GM15510 (cell line): ENCODE data around the gene TTYH2.

Experiments
- POLR2A ChIP-seq: IDR thresholded peaks from 3 replicates; pipeline ENCODE4 v1.6.1; 2011; ENCODE audit warnings: borderline replicate concordance; ENCODE audit not compliant: insufficient read length; ENCODE audit errors: extremely low read depth

The TTYH2 gene

GRCh38 chr17:74185571-74186185 lies 27.7 kb upstream of the TTYH2 start:
- TF ChIP-seq POLR2A, result no peak

DNA sequence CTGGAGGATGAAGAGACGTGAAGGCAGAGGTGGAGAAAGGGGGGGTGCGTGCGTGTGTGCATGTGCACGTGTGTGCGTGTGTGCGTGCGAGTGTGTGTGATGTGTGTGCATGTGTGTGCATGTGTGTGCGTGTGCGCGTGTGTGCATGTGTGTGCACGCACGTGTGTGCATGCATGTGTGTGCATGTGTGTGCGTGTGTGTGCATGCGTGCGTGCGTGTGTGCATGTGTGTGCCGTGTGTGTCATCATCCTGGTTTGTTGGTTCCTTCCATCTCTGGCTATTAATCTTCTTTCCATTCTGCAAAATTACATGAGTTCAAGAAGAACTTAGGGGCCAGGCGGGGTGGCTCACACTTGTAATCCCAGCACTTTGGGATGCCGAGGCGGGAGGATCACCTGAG lies 26.9 kb upstream of the TTYH2 start:
- no peak for TF ChIP-seq POLR2A

DNA sequence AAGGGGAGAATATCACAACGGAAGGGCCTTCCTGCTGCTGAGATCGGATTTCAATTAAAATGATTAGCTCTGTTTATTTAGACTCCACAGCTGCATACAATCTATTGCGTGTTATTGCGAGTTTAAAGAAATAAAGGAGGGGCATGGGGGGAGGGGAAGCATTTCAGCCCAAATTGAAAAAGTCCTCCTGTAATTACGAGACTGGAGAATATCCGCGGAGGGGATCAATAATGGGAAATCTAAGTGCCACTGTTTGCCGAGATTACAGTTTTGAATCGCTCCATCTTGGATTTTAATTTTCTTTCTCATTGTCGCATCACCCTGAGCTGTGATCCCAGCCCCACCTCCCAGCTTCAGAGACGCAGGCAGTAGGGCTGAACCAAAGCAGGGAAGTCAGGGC lies 25.6 kb upstream of the TTYH2 start:
- TF ChIP-seq POLR2A, result no peak

DNA sequence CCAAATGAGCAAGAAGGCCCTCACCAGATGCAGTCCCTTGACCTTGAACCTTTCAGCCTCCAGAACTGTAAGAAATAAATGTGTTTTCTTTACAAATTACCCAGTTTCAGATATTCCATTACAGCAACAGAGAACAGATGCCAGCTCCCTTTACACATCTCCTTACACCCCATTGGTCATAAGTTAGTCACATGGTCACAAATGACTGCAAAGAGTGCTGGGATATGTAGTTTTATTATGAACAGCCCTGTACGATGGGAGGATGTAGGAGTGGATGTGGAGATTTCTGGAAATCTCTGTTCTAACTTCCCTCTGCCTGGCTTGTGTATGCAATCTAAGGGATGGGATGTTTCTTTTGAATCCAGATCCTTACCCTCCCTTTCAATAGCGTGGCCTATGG lies 23.2 kb upstream of the TTYH2 start:
- no peak for TF ChIP-seq POLR2A

DNA sequence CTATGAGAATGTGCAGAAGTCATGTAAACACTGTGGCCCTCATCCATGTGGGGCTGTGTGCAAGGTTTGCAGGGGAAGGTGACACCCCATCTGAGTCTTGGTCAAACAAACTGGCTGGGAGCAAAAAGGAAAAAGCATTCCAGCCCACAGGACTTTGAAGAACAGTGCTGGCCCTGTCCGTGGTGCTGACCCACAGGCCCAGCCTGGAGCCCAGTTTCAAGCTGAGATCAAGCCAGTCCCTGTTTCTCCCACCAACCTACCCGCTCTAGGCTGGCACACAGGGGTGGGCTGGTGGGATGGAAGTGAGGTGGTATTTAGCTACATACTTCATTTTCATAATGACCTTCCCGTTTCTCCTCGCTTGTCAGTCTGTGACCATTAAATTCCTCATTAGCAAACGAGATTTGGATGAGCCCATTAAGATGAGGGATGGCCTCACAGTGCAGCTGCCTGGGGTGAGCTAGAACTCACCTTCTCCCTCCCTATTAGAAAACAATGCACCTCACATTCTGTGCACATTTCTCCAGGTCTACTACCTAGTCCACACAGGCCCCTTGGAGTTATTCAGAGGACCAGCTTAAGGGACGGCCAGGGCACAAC lies 22.5 kb upstream of the TTYH2 start:
- TF ChIP-seq POLR2A, result no peak

DNA sequence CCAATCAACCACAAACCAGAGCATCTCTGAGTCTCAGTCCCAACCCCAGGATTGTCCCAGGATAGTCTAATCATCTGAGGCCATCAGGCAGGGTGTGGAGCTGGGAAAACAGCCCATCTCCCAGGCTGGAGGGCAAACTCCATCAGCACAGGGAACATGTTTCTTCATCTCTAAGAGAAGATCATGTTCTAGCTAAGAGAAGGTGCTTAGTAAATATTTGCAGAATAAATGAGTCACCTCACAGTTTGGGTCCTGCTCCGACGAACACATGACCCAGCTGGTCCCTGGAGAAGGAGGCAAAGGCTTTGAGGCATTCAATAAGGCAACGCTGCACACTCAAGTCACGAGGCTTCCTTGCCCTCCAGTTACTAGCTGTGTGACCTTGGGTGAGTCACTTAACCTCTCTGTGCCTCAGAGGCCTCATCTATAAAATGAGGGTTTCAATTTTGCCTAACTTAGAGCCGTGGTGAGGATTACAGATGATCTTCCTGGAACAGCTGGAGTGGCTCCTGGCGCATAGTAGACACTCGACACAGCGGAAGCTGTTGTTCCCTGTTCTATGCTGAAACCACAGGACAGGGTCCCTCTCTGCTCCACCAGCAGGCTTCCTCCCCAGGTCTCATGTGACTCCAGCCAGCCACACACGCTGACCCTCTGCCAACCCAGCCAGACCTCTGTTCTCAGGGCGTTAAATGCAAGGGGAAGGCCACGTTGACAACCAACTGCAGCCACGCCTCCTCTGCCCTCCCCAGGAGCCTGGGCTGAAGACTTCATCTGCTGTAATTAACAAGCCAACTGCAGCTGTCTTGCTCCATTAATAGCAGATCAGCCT lies 20.2 kb upstream of the TTYH2 start:
- no peak for TF ChIP-seq POLR2A

DNA sequence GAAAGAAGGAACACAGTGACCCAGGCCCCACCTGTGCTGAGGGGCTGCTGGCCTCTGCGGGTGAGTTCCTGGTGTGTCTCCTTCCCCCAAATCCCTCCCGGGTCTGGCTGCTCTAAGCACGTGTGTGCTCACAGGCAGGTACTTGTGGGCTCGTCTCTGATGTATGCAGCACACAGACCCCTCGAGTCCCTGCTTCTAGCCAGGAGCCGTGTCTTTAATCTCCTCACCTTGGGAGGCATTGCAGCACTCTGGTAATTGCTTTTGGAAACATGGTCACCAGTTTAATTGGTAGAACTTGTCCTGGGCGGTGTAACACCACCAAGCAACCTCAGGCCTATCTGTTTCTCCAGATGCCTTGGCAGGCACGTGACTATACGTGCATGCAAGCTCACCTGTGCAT lies 18.7 kb upstream of the TTYH2 start:
- no peak for TF ChIP-seq POLR2A

DNA sequence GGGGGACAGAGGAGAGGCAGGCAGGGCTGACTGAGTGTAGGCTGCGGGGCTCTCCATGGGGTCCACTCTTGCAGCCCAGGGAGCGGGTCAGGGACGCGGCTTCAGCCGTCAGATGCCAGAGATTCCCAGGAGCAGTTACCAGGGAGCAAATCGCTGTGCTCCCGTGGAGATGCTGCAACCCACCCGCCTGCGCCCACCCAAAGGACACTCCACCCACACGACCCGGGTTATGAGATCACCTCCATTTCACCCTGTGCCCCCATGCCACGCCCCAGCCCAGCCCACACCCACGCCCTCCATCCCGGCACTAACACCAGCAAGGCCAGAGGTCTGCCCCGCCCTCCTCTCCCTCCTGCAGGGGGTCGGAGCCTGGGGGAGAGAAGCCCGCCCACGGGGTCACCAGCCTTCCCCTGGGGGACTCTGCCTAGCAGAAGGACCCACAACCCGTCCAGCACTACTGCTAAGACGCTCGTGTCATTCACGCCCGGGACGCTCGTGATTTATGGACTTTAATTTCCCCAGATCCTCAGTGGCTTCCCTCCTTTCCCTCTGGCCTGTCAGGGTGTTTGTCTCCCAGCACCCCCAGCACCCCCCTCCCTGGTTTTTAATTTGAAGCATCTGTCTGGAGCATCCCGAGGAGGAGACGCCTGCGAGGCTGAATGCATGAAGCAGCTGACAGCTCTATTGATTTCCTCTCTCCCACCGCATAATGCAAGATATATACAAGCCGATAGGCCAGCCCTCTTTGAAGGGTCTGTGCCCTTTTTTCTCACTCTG lies 16.6 kb upstream of the TTYH2 start:
- no peak for TF ChIP-seq POLR2A

- TF ChIP-seq POLR2A, result no peak
These were observed 15.6 kb upstream of the TTYH2 start for GRCh38 chr17:74197801-74198200.

DNA sequence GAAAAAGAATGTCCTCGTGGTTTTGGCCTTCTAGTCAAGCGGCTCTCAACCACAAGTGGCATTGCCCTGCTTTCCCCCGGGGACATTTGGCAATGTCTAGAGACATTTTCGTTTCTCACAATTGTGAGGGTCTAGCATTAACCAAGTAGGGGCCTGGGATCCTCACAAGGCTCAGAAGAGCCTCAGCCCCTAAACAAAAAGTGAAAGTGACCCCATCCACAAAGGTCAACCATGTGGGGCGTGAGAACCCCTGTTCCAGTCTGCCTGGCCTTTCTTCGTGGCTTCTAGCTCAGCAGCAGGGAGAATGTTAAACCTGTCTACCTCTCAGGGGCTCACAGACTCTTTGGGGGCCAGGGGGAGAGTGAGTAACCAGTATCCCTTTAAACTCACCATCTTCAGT lies 14.7 kb upstream of the TTYH2 start:
- no peak for TF ChIP-seq POLR2A

DNA sequence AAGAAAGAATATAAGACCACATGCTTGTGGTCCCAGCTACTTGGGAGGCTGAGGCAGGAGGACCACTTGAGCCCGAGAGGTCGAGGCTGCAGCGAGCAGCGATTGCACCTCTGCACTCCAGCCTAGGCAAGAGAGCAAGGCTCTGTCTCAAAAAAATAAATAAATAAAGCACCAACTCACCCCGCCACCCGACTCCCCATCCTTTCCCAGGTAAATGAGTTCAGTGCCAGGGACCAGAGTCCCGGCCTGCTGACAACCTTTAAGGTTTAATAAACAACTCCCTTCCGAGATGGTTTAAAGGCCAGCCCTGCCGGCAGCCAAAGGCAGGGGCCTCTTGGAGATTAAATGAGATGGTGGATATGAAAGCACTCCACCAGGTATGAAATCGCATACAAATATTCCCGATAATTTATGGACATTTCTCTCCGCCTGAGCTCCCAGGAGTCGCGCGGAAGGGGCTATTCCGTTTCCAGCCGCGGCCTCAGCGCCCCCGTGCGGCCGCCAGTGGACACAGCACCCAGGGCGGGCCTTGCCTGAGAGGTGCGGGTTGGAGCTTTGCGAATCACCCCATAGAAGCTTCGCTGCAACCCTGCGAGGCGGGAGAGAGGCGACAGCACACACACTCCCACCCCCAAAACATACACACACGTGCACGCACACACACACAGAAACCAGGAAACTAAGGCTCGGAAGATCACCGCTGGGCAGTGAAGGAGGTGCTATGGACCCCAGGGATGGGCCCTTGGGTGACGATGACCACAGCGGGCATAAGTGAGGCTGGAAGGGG lies 13.9 kb upstream of the TTYH2 start:
- TF ChIP-seq POLR2A, result no peak

DNA sequence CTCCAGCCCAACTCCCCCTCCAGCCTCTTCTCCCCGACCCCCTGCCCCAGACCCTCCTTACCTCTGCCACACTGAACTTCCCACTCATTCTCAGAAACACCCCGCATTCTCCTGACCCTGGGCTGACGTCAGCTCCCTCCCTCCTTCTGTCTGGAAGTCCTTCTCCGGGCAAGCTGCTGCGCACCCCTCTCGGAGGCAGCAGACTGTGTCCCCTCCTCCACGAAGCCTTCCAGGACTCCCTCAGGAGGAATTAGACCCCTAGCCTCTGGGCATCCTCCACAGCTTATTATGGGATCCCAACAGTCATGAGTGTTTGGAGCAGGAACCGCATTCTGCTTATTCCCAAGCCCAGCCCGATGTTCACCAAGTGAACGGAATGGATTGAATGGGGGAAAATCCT lies 13.3 kb upstream of the TTYH2 start:
- TF ChIP-seq POLR2A, result no peak

DNA sequence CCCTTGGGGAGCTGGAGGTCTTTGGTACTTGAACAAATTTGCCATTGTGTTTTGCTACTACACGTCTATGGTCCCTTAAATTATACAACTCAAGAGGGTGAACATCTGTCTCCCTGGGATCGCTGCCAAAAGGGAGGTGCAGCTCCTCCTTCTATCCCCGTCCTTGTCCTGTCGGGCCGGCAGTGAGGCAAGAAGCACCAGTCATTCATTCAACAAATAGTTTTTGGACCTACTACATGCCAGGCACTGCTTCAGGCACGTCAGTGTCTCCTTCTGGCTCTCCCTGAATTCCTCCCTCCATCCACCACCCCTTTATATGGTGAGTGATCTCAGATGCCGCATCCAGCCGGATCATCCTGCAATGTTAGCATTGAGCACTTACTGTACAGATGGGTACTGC lies 12.1 kb upstream of the TTYH2 start:
- no peak for TF ChIP-seq POLR2A

DNA sequence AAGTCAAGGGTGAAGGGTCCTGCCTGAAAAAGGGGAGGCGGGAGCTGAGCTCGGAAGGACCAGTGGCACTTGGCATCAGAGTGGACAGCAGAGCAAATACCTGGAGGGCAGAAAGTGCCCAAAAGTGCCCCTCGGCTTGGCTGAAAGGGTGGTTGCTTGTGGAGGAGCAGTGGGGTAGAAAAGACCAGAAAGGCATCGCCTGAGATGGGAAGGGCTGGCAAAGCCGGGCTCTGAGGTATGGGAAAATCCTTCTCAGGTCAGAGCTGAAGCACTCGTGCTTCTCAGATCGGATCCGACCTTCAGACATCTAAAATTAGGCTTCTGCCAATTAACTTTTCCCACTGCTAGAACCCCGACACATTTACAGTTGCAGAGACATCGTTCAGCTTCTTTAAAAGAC lies 11.4 kb upstream of the TTYH2 start:
- no peak for TF ChIP-seq POLR2A
